ENCODE measurements around the gene CRB2.

The CRB2 gene

DNA sequence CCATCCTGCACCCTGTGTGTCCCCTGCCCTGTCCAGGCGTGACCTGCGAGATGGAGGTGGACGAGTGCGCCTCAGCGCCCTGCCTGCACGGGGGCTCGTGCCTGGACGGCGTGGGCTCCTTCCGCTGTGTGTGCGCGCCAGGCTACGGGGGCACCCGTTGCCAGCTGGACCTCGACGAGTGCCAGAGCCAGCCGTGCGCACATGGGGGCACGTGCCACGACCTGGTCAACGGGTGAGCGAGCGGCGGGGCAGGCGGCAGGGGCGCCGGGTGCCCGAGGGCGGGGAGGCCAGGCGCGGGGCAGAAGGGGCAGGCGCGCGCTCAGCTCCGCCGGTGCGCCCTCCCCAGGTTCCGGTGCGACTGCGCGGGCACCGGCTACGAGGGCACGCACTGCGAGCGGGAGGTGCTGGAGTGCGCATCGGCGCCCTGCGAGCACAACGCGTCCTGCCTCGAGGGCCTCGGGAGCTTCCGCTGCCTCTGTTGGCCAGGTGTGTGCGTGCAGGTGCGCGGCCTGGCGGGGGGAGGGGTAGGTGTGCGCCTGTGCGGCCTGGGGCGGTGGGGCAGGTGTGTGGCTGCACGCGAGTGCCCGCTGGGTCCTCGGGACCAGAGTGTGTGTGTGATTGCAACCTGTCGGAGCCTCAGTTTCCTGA lies 10.0 kb downstream of the CRB2 start:
- DNase-seq = no peak

DNA sequence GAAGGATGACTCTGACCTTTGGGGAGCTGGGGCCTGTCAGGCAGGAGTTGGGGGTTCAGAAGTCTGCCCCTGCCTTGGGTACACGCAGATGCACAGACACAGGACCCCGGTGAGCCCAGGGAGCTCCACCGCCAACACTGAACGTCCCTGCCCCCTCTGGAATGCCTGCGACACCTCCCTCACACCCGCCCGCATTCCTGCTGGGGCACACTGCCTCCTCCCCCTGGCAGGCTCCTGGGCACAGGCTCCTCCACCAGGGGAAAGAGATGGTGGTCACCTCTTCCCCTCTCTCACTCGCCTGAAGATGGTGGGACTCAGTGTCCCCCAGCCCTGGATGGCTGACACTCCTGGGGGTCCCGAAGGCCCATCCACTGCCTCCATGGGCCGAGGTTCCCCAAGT lies 12.0 kb downstream of the CRB2 start:
- no peak for DNase-seq

DNA sequence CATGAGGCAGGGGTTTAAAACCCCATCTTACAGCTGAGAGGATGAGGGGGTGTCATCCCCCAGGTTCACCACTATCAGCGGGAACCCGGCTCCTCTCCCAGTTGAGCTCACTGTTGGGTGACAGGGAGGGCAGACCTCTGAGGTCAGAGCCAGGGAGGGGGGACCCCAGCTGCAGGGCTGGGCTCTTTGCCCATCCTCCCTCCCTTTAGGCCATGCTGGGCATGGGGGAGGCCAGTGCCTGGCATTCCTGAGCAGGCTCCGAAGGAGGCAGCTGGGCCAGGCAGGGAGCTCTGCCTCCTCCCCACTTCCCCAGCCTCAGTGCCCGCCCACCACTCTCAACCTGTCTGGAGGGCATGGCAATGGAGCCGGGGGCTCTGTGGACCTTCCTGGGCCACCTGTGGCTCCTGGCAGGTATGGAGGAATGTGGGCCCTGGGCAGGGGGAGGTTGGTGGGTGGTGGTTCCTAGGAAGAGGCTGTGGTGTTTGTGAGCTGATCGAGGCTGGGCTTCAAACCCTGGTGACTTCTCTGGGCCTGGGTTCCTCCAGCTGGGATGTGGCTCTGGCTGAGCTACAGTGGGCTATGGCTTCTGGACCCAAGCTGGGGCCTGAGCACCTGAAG lies 12.6 kb downstream of the CRB2 start:
- DNase-seq = no peak

DNA sequence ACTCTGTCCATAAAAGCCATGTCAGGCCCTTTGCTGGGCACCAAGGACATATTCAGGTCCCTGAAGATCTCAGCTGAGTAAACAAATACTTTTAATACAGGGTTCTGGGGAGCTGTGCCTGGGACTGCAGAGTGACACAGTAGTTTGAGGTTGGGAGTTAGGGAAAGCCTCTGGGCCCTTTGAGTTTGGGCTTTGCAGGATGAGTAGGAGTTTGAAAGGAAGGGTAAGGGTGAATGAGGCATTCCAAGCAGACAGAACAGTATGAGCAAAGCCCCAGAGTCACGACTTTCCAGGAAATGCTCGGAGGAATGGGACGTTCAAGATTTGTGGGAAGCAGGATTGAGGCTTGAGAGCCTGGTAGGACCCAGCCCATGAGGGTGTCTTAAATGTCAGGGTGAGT lies 13.3 kb downstream of the CRB2 start:
- no peak for DNase-seq

DNA sequence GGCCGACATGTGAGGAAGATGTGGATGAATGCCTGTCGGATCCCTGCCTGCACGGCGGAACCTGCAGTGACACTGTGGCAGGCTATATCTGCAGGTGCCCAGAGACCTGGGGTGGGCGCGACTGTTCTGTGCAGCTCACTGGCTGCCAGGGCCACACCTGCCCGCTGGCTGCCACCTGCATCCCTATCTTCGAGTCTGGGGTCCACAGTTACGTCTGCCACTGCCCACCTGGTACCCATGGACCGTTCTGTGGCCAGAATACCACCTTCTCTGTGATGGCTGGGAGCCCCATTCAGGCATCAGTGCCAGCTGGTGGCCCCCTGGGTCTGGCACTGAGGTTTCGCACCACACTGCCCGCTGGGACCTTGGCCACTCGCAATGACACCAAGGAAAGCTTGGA lies 14.1 kb downstream of the CRB2 start:
- no peak for DNase-seq

DNA sequence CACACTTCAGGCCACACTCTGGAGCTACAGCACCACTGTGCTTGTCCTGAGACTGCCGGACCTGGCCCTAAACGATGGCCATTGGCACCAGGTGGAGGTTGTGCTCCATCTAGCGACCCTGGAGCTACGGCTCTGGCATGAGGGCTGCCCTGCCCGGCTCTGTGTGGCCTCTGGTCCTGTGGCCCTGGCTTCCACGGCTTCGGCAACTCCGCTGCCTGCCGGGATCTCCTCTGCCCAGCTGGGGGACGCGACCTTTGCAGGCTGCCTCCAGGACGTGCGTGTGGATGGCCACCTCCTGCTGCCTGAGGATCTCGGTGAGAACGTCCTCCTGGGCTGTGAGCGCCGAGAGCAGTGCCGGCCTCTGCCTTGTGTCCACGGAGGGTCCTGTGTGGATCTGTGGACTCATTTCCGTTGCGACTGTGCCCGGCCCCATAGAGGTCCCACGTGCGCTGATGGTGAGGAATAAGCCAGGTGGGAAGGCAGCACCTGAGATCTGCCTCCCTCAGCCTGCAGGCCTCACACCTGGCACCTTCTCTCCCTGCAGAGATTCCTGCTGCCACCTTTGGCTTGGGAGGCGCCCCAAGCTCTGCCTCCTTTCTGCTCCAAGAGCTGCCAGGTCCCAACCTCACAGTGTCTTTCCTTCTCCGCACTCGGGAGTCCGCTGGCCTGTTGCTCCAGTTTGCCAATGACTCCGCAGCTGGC lies 14.7 kb downstream of the CRB2 start:
- DNase-seq = no peak

DNA sequence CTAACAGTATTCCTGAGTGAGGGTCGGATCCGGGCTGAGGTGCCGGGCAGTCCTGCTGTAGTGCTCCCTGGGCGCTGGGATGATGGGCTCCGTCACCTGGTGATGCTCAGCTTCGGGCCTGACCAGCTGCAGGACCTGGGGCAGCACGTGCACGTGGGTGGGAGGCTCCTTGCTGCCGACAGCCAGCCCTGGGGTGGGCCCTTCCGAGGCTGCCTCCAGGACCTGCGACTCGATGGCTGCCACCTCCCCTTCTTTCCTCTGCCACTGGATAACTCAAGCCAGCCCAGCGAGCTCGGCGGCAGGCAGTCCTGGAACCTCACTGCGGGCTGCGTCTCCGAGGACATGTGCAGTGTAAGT lies 15.2 kb downstream of the CRB2 start:
- DNase-seq = no peak

DNA sequence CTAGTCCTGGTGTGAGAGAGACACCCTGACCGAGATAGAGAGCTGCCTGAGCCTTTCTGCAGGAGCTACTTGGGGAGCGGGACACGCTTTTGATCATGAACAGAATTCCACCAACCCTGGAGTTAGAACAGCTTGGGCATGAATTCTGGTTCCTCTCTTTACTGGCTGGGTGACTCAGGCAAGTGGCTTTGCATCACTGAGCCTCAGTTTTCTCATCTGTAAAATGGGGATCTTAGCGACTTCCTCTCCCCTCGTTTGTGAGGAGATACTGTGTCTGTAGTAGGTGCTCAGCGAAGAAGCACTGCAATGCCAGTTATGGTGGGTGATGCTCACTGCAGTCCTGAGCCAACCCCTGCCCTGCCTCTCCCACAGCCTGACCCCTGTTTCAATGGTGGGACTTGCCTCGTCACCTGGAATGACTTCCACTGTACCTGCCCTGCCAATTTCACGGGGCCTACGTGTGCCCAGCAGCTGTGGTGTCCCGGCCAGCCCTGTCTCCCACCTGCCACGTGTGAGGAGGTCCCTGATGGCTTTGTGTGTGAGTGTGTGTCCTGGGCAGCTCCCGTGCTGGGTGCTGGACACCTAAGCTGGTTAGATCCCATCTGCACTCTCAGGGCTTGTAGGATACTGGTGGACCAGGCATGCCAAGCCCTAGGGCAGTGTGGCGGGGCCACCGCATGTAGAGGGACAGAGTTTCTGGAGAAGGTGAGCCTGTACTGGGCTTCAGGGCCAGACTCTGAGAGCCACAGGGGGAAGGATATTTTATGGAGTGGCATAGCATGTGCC lies 16.0 kb downstream of the CRB2 start:
- no peak for DNase-seq

DNA sequence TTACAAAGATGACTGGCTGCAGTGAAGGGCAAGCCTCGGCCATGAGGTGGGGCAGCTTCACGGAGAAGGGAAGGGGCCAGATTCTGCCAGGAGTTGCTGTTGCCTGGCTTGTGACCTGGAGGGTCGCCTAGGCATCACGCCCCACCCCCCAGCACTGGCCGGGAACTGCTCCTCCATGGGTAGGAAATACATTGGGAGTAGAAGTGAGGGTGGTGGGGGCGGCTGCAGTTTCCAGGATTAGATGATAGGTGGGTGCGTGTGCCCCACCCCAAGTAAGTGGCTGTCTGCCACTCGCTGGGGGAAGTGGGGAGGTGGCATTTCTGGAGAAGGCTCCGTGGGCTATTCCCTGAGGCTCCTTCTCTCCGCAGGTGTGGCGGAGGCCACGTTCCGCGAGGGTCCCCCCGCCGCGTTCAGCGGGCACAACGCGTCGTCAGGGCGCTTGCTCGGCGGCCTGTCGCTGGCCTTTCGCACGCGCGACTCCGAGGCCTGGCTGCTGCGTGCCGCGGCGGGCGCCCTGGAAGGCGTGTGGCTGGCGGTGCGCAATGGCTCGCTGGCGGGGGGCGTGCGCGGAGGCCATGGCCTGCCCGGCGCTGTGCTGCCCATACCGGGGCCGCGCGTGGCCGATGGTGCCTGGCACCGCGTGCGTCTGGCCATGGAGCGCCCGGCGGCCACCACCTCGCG lies 16.9 kb downstream of the CRB2 start:
- no peak for DNase-seq

DNA sequence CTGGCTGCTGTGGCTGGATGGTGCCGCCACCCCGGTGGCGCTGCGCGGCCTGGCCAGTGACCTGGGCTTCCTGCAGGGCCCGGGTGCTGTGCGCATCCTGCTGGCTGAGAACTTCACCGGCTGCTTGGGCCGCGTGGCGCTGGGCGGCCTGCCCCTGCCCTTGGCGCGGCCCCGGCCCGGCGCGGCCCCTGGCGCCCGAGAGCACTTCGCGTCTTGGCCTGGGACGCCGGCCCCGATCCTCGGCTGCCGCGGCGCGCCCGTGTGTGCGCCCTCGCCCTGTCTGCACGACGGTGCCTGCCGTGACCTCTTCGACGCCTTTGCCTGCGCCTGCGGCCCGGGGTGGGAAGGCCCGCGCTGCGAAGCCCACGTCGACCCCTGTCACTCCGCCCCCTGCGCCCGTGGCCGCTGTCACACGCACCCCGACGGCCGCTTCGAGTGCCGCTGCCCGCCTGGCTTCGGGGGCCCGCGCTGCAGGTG lies 17.5 kb downstream of the CRB2 start:
- no peak for DNase-seq

DNA sequence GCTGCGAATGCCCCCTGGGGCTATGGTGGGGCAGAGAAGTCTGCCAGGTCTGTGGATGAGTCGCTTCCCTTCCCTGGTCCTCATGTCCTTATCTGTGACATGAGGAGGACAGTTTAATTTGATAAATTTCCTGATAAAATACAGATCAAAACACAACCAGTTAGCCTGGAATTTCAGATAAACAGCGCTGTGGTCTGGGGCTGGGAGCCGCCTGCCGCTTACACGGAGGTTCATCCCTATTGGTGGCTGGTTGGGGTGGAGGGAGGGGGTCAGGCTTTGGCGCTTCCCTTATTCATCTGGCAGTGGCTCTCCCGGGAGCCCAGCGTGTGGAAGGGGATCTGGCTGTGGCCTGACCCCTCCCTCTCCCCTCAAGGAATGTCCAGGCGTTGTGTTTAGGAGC lies 17.9 kb downstream of the CRB2 start:
- DNase-seq = no peak

DNA sequence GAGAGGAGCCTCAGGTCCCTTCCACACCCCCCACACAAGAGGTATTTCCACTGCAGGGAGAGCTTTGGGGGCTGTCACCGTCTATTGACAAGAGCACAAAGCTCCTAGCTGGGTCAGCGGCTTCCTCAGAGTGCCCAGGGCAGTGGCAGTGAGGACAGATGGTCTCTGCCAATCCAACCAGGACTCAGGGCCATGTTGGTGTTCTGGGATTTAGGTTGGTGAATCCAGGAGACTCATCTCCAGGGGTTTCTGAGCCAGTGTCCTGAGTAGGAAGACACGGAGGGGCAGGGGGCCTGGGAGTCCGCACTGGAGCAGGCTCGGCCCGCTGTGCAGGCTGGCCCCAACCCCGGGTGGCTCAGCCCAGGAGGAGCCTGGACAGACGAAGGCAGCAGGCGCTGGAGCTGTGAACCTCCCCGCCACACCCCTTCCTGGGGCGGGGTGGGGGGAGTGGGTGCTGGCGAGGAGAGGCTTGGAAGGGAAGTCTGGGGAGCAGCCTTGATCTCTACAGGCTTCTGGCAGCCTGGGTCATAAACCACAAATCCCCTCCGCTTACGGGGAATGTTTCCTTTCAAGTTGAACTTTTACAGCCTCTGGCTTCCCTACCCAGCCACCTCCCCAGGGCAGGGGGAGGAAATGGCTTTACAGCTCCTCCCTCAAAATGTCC lies 19.6 kb downstream of the CRB2 start:
- DNase-seq = no peak

DNA sequence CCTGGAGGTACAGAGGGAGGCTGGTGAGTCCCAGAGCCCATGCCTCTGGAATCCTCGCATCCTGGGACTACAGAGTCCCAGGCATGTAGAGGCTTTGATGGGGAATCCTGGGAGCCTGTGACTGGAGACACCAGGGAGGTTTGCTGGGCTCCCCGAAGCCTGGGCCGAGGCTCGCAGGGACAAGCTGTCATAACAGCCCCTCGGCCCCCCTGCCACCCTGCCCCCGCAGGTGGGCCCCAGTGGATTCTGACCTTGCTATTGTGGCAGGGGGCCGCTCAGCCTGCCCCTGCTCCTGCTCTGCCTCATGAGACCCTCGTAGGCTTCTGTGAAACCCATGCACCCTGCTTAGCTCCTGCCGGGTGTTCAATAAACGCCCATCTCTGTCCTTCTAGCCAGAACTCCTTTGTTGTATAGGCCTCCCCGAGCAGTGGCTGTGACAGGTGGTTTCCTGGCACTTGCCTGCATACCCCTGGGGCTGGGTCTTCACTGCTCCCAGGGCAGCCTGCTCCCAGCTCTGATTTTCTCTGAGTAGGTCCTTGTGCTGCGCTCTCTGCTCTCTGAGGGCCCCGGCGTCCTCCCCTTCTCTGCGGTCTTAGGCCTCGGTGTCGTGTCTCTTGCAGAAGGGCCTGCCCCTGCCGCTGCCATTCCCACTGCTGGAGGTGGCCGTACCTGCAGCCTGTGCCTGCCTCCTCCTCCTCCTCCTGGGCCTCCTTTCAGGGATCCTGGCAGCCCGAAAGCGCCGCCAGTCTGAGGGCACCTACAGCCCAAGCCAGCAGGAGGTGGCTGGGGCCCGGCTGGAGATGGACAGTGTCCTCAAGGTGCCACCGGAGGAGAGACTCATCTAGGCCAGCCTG lies 20.4 kb downstream of the CRB2 start:
- no peak for DNase-seq

DNA sequence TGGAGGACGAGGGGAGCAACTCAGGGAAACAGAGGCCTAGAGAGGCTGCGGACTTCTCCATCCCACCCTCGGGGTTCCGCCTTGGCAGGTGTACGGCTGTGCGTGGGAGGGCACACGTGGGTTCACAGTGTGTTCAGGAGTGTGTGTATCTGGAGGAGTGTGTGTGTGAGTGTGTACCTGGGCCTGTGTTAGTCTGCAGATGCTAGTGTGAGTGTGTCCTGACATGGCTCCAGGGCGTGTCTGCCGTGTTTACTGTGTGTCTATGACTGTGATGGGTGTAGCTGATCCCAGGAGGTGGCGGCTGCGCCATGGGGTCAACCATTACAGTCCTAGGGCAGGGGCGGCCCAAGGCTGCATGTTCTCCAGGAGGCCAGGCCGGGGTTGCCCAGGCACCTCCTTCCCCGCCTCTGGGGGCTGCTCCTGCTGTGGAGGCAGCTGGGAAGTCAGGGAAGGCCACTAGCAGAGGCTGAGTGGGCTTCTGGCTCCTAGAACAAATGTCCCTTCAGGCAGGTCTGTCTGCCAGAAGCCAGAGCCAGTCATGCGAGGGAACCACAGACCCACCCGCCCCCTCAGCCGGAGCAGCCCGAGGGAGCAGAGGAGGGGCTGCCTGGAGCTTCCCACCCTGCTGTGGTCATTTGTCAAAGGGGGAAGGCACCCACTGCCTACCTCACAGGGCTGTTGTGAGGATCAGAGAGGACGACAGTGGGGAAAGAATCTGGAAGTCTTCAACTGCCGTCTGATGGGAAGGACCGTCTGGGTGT lies 21.4 kb downstream of the CRB2 start:
- DNase-seq = no peak

DNA sequence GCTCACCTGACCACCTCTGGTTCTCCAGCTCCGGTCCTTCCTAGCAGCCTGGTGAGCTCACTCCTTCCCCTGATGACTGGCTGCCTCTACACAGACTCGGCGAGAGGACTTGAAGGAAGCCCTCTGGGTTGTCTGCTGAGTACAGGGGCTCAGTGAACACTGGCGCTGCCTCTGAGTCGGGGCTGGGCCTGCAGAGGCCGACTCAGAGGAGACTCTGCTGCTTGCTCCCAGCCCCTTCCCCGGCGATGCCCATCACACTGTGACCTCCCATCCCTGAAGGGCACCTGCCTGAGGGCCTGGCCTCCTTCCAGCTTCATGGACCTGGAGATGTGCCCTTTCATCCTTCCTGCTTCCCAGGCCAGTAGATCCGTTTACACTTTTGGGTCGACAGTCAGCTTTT lies 22.0 kb downstream of the CRB2 start:
- DNase-seq = no peak

DNA sequence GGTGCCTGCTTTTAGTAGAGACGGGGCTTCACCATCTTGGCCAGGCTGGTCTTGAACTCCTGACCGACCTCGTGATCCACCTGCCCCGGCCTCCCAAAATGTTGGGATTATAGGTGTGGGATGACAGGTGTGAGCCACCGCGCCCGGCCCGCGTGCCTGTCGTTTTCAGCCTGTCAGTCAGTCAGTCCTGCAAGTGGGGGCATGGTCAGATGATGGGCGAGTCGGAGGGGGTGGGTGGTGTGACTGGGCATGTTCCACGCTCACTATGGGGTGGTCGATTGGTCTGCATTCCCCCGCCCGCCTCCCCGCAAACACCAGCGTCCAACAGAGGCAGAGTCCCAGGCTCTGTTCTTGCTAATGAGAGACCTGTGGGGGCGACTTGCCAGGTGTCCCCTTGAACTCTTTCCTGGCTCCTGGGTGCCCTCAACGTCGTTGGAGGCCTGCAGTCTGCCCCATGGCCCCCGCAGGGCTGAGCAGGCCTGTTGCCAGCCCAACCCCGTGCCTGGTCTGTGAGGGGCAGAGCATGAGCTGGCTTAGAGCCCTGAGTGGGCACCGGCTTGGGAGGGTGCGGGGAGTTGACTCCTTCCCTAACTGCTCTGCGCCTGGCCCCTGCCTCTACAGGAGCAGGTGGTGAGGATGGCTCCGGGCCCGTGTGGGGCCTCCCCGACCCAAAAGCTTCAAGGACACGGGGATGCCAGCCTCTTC lies 23.1 kb downstream of the CRB2 start:
- DNase-seq = no peak

DNA sequence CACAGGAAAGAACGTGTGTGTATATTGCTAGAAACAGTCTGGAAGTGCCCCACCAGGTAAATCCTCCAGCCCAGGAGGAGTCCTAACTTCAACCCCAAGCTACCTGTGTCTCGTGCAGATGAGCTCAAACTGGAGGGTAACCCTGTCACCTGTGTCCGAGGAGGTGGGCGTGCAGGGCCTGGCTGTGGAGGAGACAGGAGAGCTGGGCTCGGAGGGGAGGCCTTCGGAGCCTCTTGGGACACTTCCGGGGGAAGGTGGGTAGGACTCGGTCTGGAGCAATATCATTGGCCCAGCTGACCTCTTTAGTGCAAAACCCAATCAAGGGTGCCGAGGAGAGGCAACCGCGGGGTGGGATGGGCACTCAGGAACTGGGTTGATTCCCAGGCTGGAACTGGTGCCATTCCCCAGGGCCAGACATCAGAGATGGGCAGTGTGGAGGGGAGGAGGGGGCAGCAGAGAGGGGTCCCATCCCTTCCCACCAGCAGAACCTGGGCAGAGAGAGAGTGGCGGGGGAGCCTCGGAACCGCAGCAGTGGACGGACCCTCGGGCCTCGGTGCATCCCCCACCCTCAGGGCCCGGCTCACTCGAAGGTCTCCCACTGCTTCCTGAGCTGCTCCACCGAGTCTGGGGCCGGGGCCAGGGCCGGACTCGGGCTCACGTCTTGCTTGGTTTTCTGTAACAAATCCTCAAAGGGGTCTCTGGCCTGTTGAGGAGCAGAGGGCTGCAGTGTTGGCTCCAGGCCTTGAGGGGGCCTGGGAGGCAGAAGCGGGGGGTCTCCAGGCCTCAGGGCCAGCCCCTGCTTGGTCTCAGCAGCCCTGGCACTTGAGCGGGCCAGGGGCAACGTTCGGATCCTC lies 25.1 kb downstream of the CRB2 start:
- DNase-seq = no peak

DNA sequence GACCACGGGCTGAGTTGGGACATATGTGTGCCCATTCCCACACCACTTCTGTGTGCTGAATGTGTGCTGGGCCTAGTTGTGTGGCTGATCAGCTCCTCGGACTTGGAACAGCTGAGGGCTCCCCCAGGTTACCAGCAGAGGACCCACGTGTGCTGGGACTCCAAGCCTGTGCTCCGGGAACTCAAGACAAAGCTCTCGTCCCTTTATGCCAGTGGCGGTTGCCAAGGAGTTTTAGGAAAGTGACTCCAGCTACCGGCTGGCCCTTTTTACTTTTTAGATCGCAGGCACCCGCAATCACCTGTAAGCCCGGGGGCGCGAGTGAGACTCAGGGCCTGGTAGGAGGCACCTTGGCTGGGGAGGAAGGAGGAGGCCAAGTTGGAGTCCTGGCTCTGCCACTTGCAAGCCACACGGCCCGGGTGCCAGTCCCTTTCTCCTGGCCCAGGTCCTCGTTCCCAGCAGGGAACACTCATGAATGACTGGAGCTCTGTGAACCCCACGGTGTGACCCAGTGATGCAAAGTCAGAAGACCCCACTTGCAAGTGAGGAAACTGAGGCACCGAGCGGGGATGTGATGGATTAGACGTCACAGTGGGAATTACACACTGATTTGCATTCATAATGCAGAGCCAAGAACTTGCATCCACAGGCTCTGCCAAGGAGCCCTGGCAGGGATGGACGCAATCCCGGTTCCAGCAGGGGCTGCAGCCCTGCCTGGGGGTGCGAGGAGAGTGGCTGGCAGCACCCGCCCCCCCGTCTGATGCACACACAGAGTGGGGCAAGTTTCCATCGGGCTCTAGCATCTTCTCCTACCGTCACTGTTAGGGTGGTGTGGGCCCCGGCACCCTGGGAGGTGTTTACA lies 26.9 kb downstream of the CRB2 start:
- no peak for DNase-seq
